ENCODE results near the gene ADAMTSL5.
"Not testable (repeated sequence)": the region's sequence is repeated elsewhere in the genome, so short reads cannot be mapped to it uniquely, and the experiment has no call there.

Gene ADAMTSL5

GRCh38 chr19:1511318-1512317 is 1.2 kb downstream of the ADAMTSL5 start:
- DNase-seq (ENCODE audit: low read depth) = no peak

- no peak for DNase-seq (ENCODE audit: low read depth)
These were observed 2.0 kb downstream of the ADAMTSL5 start for GRCh38 chr19:1510807-1511206.

- DNase-seq (ENCODE audit: low read depth) = no peak
These were observed 2.4 kb downstream of the ADAMTSL5 start for GRCh38 chr19:1510442-1510806.

GRCh38 chr19:1509602-1510441 is 3.0 kb downstream of the ADAMTSL5 start:
- no peak for DNase-seq (ENCODE audit: low read depth)

GRCh38 chr19:1508507-1508856 is 4.3 kb downstream of the ADAMTSL5 start:
- no peak for DNase-seq (ENCODE audit: low read depth)

- DNase-seq (ENCODE audit: low read depth) = peak; percentile 77
These were observed 4.9 kb downstream of the ADAMTSL5 start for GRCh38 chr19:1507763-1508506.

- DNase-seq (ENCODE audit: low read depth) = no peak
These were observed 5.6 kb downstream of the ADAMTSL5 start for GRCh38 chr19:1507192-1507660.

- no peak for DNase-seq (ENCODE audit: low read depth)
These were observed 6.6 kb downstream of the ADAMTSL5 start for GRCh38 chr19:1505991-1506881.

- DNase-seq (ENCODE audit: low read depth) = no peak
These were observed 7.8 kb downstream of the ADAMTSL5 start for GRCh38 chr19:1505012-1505411.

GRCh38 chr19:1503925-1504773 is 8.7 kb downstream of the ADAMTSL5 start:
- no peak for DNase-seq (ENCODE audit: low read depth)

- no peak for DNase-seq (ENCODE audit: low read depth)
These were observed 9.5 kb downstream of the ADAMTSL5 start for GRCh38 chr19:1503089-1503924.

- no peak for DNase-seq (ENCODE audit: low read depth)
These were observed 10.3 kb downstream of the ADAMTSL5 start for GRCh38 chr19:1502433-1503088.

- DNase-seq (ENCODE audit: low read depth) = no peak
These were observed 11.6 kb downstream of the ADAMTSL5 start for GRCh38 chr19:1501200-1501595.

- DNase-seq (ENCODE audit: low read depth) = not testable (repeated sequence)
These were observed 13.6 kb downstream of the ADAMTSL5 start for GRCh38 chr19:1499231-1499630.

GRCh38 chr19:1497578-1498235 is 15.1 kb downstream of the ADAMTSL5 start:
- DNase-seq (ENCODE audit: low read depth) = no peak

- DNase-seq (ENCODE audit: low read depth) = no peak
These were observed 15.9 kb downstream of the ADAMTSL5 start for GRCh38 chr19:1496714-1497577.
